BJ (cell line): Measurements from ENCODE around the gene HTR3B. TPM values are rescaled to one million over a fixed set of nuclear protein-coding genes. Genes with fewer than 3 reads are reported as not detected.

ENCODE experiments used
- CTCF ChIA-PET: fragments of 350-600 bp; formaldehyde crosslinking; extraction: SDS; loops from one replicate; lab custom pipeline; 2021; ENCODE audit warnings: antibody characterized with exemption, inconsistent platforms; lab: Yijun Ruan, JAX
- POLR2A ChIA-PET: fragments of 300-600 bp; sonication (Branson Sonifier 250); formaldehyde crosslinking; extraction: SDS; loops from one replicate; lab custom pipeline; 2021; ENCODE audit warnings: antibody characterized with exemption; lab: Charles Lee
- DNase-seq: peaks from one replicate; pipeline ENCODE4 v3.0.0-alpha.2; 2011; ENCODE audit warnings: low read depth
- H3K27me3 ChIP-seq: 2 replicates; pipeline ENCODE4 v1.6.0; 2011; ENCODE audit warnings: low read length; ENCODE audit not compliant: control insufficient read depth, insufficient read depth
- H3K36me3 ChIP-seq: 2 replicates; pipeline ENCODE4 v1.5.1; 2011; ENCODE audit warnings: low read length; ENCODE audit not compliant: control insufficient read depth, insufficient read depth
- H3K4me3 ChIP-seq: 2 replicates; pipeline ENCODE4 v1.5.1; 2011; ENCODE audit warnings: low read depth, mild to moderate bottlenecking, control low read depth, low read length
- polyA plus RNA-seq: library from polyadenylated mRNA; depleted of rRNA; stranded (reverse); fragments of >200 nt; gene quantifications from 2 replicates; pipeline ENCODE4 v1.2.3, GENCODE V29; 2011
- TF ChIP-seq, protein P1 (sequence below): IDR thresholded peaks from 2 replicates; pipeline ENCODE4 v1.5.1; 2011; ENCODE audit warnings: low read depth, mild to moderate bottlenecking, control low read depth, inconsistent platforms, low read length, moderate library complexity; ENCODE audit not compliant: insufficient read depth

Gene HTR3B
- polyA plus RNA-seq, 1 experiment = not detected

DNA sequence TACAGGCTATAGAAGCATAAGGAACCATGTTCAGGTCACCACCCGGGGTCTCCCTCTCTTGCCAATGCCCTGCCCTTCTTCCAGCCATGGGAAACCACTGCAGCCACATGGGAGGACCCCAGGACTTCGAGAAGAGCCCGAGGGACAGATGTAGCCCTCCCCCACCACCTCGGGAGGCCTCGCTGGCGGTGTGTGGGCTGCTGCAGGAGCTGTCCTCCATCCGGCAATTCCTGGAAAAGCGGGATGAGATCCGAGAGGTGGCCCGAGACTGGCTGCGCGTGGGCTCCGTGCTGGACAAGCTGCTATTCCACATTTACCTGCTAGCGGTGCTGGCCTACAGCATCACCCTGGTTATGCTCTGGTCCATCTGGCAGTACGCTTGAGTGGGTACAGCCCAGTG, 84.8 kb downstream of the HTR3B start:
- TF ChIP-seq, protein P1, sequence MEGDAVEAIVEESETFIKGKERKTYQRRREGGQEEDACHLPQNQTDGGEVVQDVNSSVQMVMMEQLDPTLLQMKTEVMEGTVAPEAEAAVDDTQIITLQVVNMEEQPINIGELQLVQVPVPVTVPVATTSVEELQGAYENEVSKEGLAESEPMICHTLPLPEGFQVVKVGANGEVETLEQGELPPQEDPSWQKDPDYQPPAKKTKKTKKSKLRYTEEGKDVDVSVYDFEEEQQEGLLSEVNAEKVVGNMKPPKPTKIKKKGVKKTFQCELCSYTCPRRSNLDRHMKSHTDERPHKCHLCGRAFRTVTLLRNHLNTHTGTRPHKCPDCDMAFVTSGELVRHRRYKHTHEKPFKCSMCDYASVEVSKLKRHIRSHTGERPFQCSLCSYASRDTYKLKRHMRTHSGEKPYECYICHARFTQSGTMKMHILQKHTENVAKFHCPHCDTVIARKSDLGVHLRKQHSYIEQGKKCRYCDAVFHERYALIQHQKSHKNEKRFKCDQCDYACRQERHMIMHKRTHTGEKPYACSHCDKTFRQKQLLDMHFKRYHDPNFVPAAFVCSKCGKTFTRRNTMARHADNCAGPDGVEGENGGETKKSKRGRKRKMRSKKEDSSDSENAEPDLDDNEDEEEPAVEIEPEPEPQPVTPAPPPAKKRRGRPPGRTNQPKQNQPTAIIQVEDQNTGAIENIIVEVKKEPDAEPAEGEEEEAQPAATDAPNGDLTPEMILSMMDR = no peak
- DNase-seq = no peak
- Histone ChIP-seq H3K4me3 (no peak overlapping the region), H3K36me3 (no peaks in the 10 kb centered on the region), H3K27me3 (no peaks in the 10 kb centered on the region)
- CTCF ChIA-PET = interaction anchor here (1.1 kb wide), 1 partner anchor 271 kb away, joined by 3 read pairs; no protein-coding TSS in a partner anchor
- POLR2A ChIA-PET = no interaction called here

- H3K36me3 ChIP-seq = no peaks in the 10 kb centered on the region
- no peaks in the 10 kb centered on the region for H3K27me3 ChIP-seq
- DNase-seq = no peak
- ChIA-PET CTCF (interaction anchor here (1.1 kb wide), 1 partner anchor 271 kb away, joined by 3 read pairs; no protein-coding TSS in a partner anchor), POLR2A (no interaction called here)
- TF ChIP-seq, protein P1 = no peak
- H3K4me3 ChIP-seq = no peak overlapping the region
Measured at GRCh38 chr11:113989916-113990315, 85.3 kb downstream of the HTR3B start.

GRCh38 chr11:113991170-113991569, 86.6 kb downstream of the HTR3B start:
- ChIA-PET POLR2A (no interaction called here), CTCF (interaction anchor here (1.5 to 9.3 kb wide), 2 partner anchors 85 to 272 kb away, joined by 3 to 218 read pairs; no protein-coding TSS in a partner anchor)
- H3K4me3 ChIP-seq = no peak overlapping the region
- TF ChIP-seq, protein P1 = no peak
- H3K27me3 ChIP-seq = 0 out of 2 replicates have a peak, but pooled peaks cover 1% of the 10 kb centered on the region
- DNase-seq = no peak
- H3K36me3 ChIP-seq = no peaks in the 10 kb centered on the region

- TF ChIP-seq, protein P1 = no peak
- Histone ChIP-seq H3K27me3 (0 out of 2 replicates have a peak, but pooled peaks cover 1% of the 10 kb centered on the region), H3K36me3 (no peaks in the 10 kb centered on the region), H3K4me3 (no peak overlapping the region)
- no peak for DNase-seq
- CTCF ChIA-PET = interaction anchor here (1.5 to 9.3 kb wide), 2 partner anchors 86 to 271 kb away, joined by 3 to 218 read pairs; no protein-coding TSS in a partner anchor
- POLR2A ChIA-PET = no interaction called here
Measured at GRCh38 chr11:113991718-113992458, 87.3 kb downstream of the HTR3B start.

- TF ChIP-seq, protein P1 = no peak
- no peak for DNase-seq
Measured at GRCh38 chr11:113992459-113993110, 88.0 kb downstream of the HTR3B start.

More at GRCh38 chr11:113992459-113993110, 88.0 kb downstream of the HTR3B start:
- H3K27me3 ChIP-seq = 0 out of 2 replicates have a peak, but pooled peaks cover 1% of the 10 kb centered on the region
- H3K36me3 ChIP-seq = no peaks in the 10 kb centered on the region
- POLR2A ChIA-PET = no interaction called here
- no peak overlapping the region for H3K4me3 ChIP-seq
- CTCF ChIA-PET = interaction anchor here (1.0 to 9.3 kb wide), 4 partner anchors 86 to 281 kb away, joined by 3 to 218 read pairs (median 6); no protein-coding TSS in a partner anchor
